Measurements from ENCODE around the gene AADACL2. TPM values are rescaled to one million over a fixed set of nuclear protein-coding genes. Genes with fewer than 3 reads are reported as not detected.

Gene AADACL2
- total RNA-seq, 1 experiment from 2014 or later = not detected

DNA sequence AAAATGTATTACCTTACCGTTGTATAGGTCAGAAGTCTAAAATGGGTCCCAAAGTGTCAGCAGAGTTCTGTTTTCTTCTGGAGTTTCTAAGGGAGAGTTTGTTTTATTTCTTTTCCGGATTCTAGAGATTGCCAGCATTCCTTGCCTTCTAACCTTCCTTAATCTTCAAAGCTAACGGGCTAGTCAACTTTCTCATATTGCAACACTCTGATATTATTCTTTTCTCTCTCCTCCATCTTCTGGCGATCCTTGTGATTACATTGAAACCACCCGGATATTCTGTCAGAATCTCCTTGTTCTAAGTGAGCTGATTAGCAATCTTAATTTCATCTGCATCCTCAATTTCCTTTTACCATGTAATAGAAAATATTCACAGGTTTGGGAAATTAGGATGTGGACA, 36.2 kb upstream of the AADACL2 start:
- H3K23ac ChIP-seq (ENCODE audit: insufficient read length, low read depth, low read length) = no peak overlapping the region
- H3K9ac ChIP-seq (ENCODE audit: extremely low read depth, insufficient read length, low read length) = no peak overlapping the region
- H3K27me3 ChIP-seq (ENCODE audit: insufficient read depth, low read length) = no peaks in the 10 kb centered on the region
- H3K27ac Mint-ChIP-seq = no peak overlapping the region
- no peak overlapping the region for H4K91ac ChIP-seq (ENCODE audit: insufficient read length, low read depth, low read length)
- H2BK5ac ChIP-seq (ENCODE audit: insufficient read length, low read length) = no peak overlapping the region
- no peak overlapping the region for H4K8ac ChIP-seq (replicated peaks; ENCODE audit: insufficient read length, low read depth, low read length)
- peaks cover 4% of the 10 kb centered on the region for H3K9me3 ChIP-seq (ENCODE audit: control insufficient read depth, low read depth, low read length)
- H2BK120ac ChIP-seq (ENCODE audit: low read depth, low read length, poor library complexity, severe bottlenecking) = no peak overlapping the region
- no peaks in the 10 kb centered on the region for H4K20me1 ChIP-seq (ENCODE audit: control insufficient read depth, insufficient read depth, insufficient read length)
- peaks cover 6 to 12% (median 10%) of the 10 kb centered on the region in 3 experiments for H3K36me3 Mint-ChIP-seq (ENCODE audit: insufficient read depth in 1 of 3, low read depth in 3 of 3)
- no peak overlapping the region for H3K18ac ChIP-seq (ENCODE audit: insufficient read length, low read depth, low read length)
- H2BK12ac ChIP-seq (ENCODE audit: insufficient read length, low read depth, low read length) = no peak overlapping the region
- H3K27ac ChIP-seq (ENCODE audit: insufficient read length, low read depth, low read length) = no peak overlapping the region
- no peak overlapping the region for H2AK5ac ChIP-seq (ENCODE audit: insufficient read length, low read length)
- no peaks in the 10 kb centered on the region for H3K4me1 ChIP-seq (ENCODE audit: insufficient read depth, low read length)
- peaks cover 17 to 26% of the 10 kb centered on the region in 2 experiments for H3K9me3 Mint-ChIP-seq
- no peak overlapping the region for H3T11ph ChIP-seq (ENCODE audit: low read length)
- no peak overlapping the region for H3K56ac ChIP-seq (ENCODE audit: insufficient read length, low read depth, low read length)
- H2BK20ac ChIP-seq (ENCODE audit: low read depth, low read length, poor library complexity, severe bottlenecking) = no peak overlapping the region
- H3K79me1 ChIP-seq (ENCODE audit: insufficient read depth, low read depth, low read length, poor library complexity, severe bottlenecking) = no peaks in the 10 kb centered on the region
- H3K14ac ChIP-seq (ENCODE audit: insufficient read depth, low read length) = no peak overlapping the region
- H2BK15ac ChIP-seq (ENCODE audit: low read depth, low read length) = no peak overlapping the region
- TF ChIP-seq CTCF (conservative IDR thresholded peaks at IDR 0.05) = no peak
- no peak overlapping the region for H3K4me2 ChIP-seq (ENCODE audit: insufficient read depth, insufficient read length, low read length)
- DNase-seq = no peak
- H3K79me2 ChIP-seq (ENCODE audit: insufficient read depth, low read length) = no peaks in the 10 kb centered on the region
- no peak overlapping the region for H2AFZ ChIP-seq (ENCODE audit: low read length)
- no peaks in the 10 kb centered on the region for H3K23me2 ChIP-seq (ENCODE audit: insufficient read length, low read depth, low read length, poor library complexity, severe bottlenecking)
- H3K27me3 Mint-ChIP-seq (ENCODE audit: low read depth) = no peaks in the 10 kb centered on the region
- H3K4me1 Mint-ChIP-seq = no peaks in the 10 kb centered on the region
- no CpG with 5 or more reads among the region's 5 CpGs for WGBS (ENCODE audit: extremely low coverage, insufficient read length, low lambda C conversion rate)
- H3K4ac ChIP-seq (ENCODE audit: low read depth, low read length) = no peak overlapping the region
- H3K4me3 Mint-ChIP-seq = no peak overlapping the region
- H4K5ac ChIP-seq (ENCODE audit: insufficient read length, low read depth, low read length) = no peak overlapping the region
